ENCODE measurements around the gene AGFG2. TPM values are rescaled to one million over a fixed set of nuclear protein-coding genes. Genes with fewer than 3 reads are reported as not detected.
"Not testable (repeated sequence)": the region's sequence is repeated elsewhere in the genome, so short reads cannot be mapped to it uniquely, and the experiment has no call there.

AGFG2 gene
- total RNA-seq, 1 experiment from 2014 or later: 45.6 TPM

GRCh38 chr7:100563809-100564400, 24.9 kb downstream of the AGFG2 start:
- Mint-ChIP-seq H3K4me1 (ENCODE audit: low read depth, unreplicated experiment) (peaks cover 16% of the 10 kb centered on the region), H3K27me3 (ENCODE audit: unreplicated experiment) (no peaks in the 10 kb centered on the region)
- intact Hi-C loops (cut with micrococcal nuclease; ENCODE audit: unreplicated experiment): no loop called here

GRCh38 chr7:100564405-100564804, 25.4 kb downstream of the AGFG2 start:
- Mint-ChIP-seq H3K4me1 (ENCODE audit: low read depth, unreplicated experiment) (peaks cover 20% of the 10 kb centered on the region), H3K36me3 (ENCODE audit: insufficient read depth, unreplicated experiment) (peaks cover 52% of the 10 kb centered on the region)
- H3K27me3 Mint-ChIP-seq (ENCODE audit: unreplicated experiment); H3K4me3 Mint-ChIP-seq (ENCODE audit: low read depth, unreplicated experiment); H3K9me3 Mint-ChIP-seq (ENCODE audit: low read depth, unreplicated experiment); intact Hi-C loops (cut with micrococcal nuclease; ENCODE audit: unreplicated experiment); H3K27ac Mint-ChIP-seq (ENCODE audit: unreplicated experiment); BruUV-seq (replicated peaks); DNase-seq: not testable (repeated sequence)
- CTCF ChIA-PET: interaction anchor here (0.7 to 1.0 kb wide), 4 partner anchors 10 to 95 kb away, joined by 3 to 6 read pairs (median 4); partner anchors contain the start of gene FBXO24

More at GRCh38 chr7:100563809-100564400, 24.9 kb downstream of the AGFG2 start:
- BruUV-seq (replicated peaks): no TSS peak
- Mint-ChIP-seq H3K4me3 (ENCODE audit: low read depth, unreplicated experiment) (no peak overlapping the region), H3K36me3 (ENCODE audit: insufficient read depth, unreplicated experiment) (peaks cover 51% of the 10 kb centered on the region), H3K27ac (ENCODE audit: unreplicated experiment) (no peak overlapping the region), H3K9me3 (ENCODE audit: low read depth, unreplicated experiment) (no peaks in the 10 kb centered on the region)
- peak; percentile 72 for DNase-seq
- TF ChIP-seq CTCF (IDR thresholded peaks at IDR 0.05; ENCODE audit: unreplicated experiment): peak; percentile 79
- CTCF ChIA-PET: interaction anchor here (0.7 to 0.9 kb wide), 3 partner anchors 9 to 69 kb away, joined by 4 to 6 read pairs (median 4); partner anchors contain the start of gene FBXO24

- no peak overlapping the region for H3K4me3 Mint-ChIP-seq (ENCODE audit: low read depth, unreplicated experiment)
- H3K9me3 Mint-ChIP-seq (ENCODE audit: low read depth, unreplicated experiment): no peaks in the 10 kb centered on the region
- TSS peak; percentile 7 for BruUV-seq (replicated peaks)
- DNase-seq: no peak
- no peaks in the 10 kb centered on the region for H3K27me3 Mint-ChIP-seq (ENCODE audit: unreplicated experiment)
- intact Hi-C loops (cut with micrococcal nuclease; ENCODE audit: unreplicated experiment): no loop called here
- H3K36me3 Mint-ChIP-seq (ENCODE audit: insufficient read depth, unreplicated experiment): peaks cover 59% of the 10 kb centered on the region
- TF ChIP-seq CTCF (IDR thresholded peaks at IDR 0.05; ENCODE audit: unreplicated experiment): no peak
- peaks cover 20% of the 10 kb centered on the region for H3K4me1 Mint-ChIP-seq (ENCODE audit: low read depth, unreplicated experiment)
- CTCF ChIA-PET: interaction anchor here (1.0 kb wide), 1 partner anchor 96 kb away, joined by 3 read pairs; no protein-coding TSS in a partner anchor
- H3K27ac Mint-ChIP-seq (ENCODE audit: unreplicated experiment): no peak overlapping the region
Observed at GRCh38 chr7:100565133-100565571, 26.1 kb downstream of the AGFG2 start.

GRCh38 chr7:100566018-100566531, 27.1 kb downstream of the AGFG2 start:
- BruUV-seq (replicated peaks): no TSS peak
- H3K27ac Mint-ChIP-seq (ENCODE audit: unreplicated experiment): no peak overlapping the region

More at GRCh38 chr7:100566018-100566531, 27.1 kb downstream of the AGFG2 start:
- H3K27me3 Mint-ChIP-seq (ENCODE audit: unreplicated experiment): no peaks in the 10 kb centered on the region
- no peak for TF ChIP-seq CTCF (IDR thresholded peaks at IDR 0.05; ENCODE audit: unreplicated experiment)
- DNase-seq: no peak
- no peaks in the 10 kb centered on the region for H3K9me3 Mint-ChIP-seq (ENCODE audit: low read depth, unreplicated experiment)
- H3K36me3 Mint-ChIP-seq (ENCODE audit: insufficient read depth, unreplicated experiment): peaks cover 60% of the 10 kb centered on the region
- intact Hi-C loops (cut with micrococcal nuclease; ENCODE audit: unreplicated experiment): no loop called here
- peaks cover 20% of the 10 kb centered on the region for H3K4me1 Mint-ChIP-seq (ENCODE audit: low read depth, unreplicated experiment)
- CTCF ChIA-PET: interaction anchor here (0.6 to 0.7 kb wide), 2 partner anchors 130 to 198 kb away, joined by 3 read pairs; no protein-coding TSS in a partner anchor
- H3K4me3 Mint-ChIP-seq (ENCODE audit: low read depth, unreplicated experiment): no peak overlapping the region

Data from Calu3 (cell line).